ENCODE results near the gene GSTM2. TPM values are rescaled to one million over a fixed set of nuclear protein-coding genes. Genes with fewer than 3 reads are reported as not detected.

GSTM2 gene
- total and polyA plus RNA-seq, 7 donors: 4.9 to 139 (median 42.5) TPM

GRCh38 chr1:109722908-109723691 lies 55.2 kb downstream of the GSTM2 start:
- TF ChIP-seq POLR2A (IDR thresholded peaks at IDR 0.05) (no peak), EP300 (IDR thresholded peaks at IDR 0.05) (no peak), POLR2AphosphoS5 (IDR thresholded peaks at IDR 0.05) (no peak), CTCF (IDR thresholded peaks at IDR 0.05) (no peak)
- Histone ChIP-seq H3K9me3 (no peaks in the 10 kb centered on the region), H3K27me3 (no peaks in the 10 kb centered on the region), H3K36me3 (no peaks in the 10 kb centered on the region), H3K4me1 (peaks cover 0 to 25% (median 11%) of the 10 kb centered on the region in 4 donors), H3K4me3 (no peak overlapping the region), H3K27ac (peak overlapping the region in 1 of 4 donors; percentile 15)
- 75 to 83% methylated on average over 7 of the region's 7 CpGs for WGBS, 2 donors
- intact Hi-C loops (cut with DNase I): no loop called here
- no peak for DNase-seq

Other genes with a start within 250 kb of the GSTM2 start
- gene PSMA5, start 241.6 kb upstream of the GSTM2 start, total RNA-seq: 10 to 100 TPM; 18.8 to 57.6 (median 25.8) TPM
- gene PSMA5, start 241.6 kb upstream of the GSTM2 start, polyA plus RNA-seq: 100 to 1,000 TPM in 1 of 3 donors, 10 to 100 TPM in 2; 89.5 to 113 (median 94.9) TPM
- 1 to 10 TPM; 2.1 to 6.9 (median 3.2) TPM for gene SYPL2, start 201.5 kb upstream of the GSTM2 start, total RNA-seq
- gene SYPL2, start 201.5 kb upstream of the GSTM2 start, polyA plus RNA-seq: under 1 TPM in 2 of 3 donors, not detected in 1; under 0.01 to 0.58 TPM
- gene ATXN7L2, start 184.2 kb upstream of the GSTM2 start, total RNA-seq: 10 to 100 TPM in 1 of 4 donors, 1 to 10 TPM in 3; 2.0 to 12.2 (median 3.1) TPM
- gene ATXN7L2, start 184.2 kb upstream of the GSTM2 start, polyA plus RNA-seq: 1 to 10 TPM; 1.8 to 5.7 (median 2.1) TPM
- gene CYB561D1, start 174.0 kb upstream of the GSTM2 start, total RNA-seq: 1 to 10 TPM; 4.2 to 7.6 (median 5.4) TPM
- gene CYB561D1, start 174.0 kb upstream of the GSTM2 start, polyA plus RNA-seq: 10 to 100 TPM in 1 of 3 donors, 1 to 10 TPM in 2; 1.8 to 12.5 (median 3.9) TPM
- 10 to 100 TPM in 1 of 4 donors, 1 to 10 TPM in 3; 6.4 to 12.1 (median 8.8) TPM for gene AMIGO1, start 158.3 kb upstream of the GSTM2 start, total RNA-seq
- gene AMIGO1, start 158.3 kb upstream of the GSTM2 start, polyA plus RNA-seq: 1 to 10 TPM in 1 of 3 donors, under 1 TPM in 2; 0.60 to 2.8 (median 0.69) TPM
- 1 to 10 TPM in 1 of 4 donors, under 1 TPM in 1, not detected in 2; 0.36 to 2.2 TPM for gene GPR61, start 128.2 kb upstream of the GSTM2 start, total RNA-seq
- gene GPR61, start 128.2 kb upstream of the GSTM2 start, polyA plus RNA-seq: under 1 TPM in 1 of 3 donors, not detected in 2; 0.07 TPM
- gene GNAI3, start 119.4 kb upstream of the GSTM2 start, total RNA-seq: 1 to 10 TPM; 5.7 to 6.4 (median 6.1) TPM
- gene GNAI3, start 119.4 kb upstream of the GSTM2 start, polyA plus RNA-seq: 1 to 10 TPM; 4.2 to 5.5 (median 5.2) TPM
- not detected for gene GNAT2, start 48.4 kb upstream of the GSTM2 start, total RNA-seq
- gene GNAT2, start 48.4 kb upstream of the GSTM2 start, polyA plus RNA-seq: under 1 TPM in 1 of 3 donors, not detected in 2; 0.10 TPM
- 10 to 100 TPM; 19.9 to 47.5 (median 29.4) TPM for gene AMPD2, start 48.2 kb upstream of the GSTM2 start, total RNA-seq
- 10 to 100 TPM in 1 of 3 donors, 1 to 10 TPM in 2; 6.5 to 31.3 (median 6.6) TPM for gene AMPD2, start 48.2 kb upstream of the GSTM2 start, polyA plus RNA-seq
- 10 to 100 TPM; 31.4 to 73.1 (median 44.8) TPM for gene GSTM4, start 12.0 kb upstream of the GSTM2 start, total RNA-seq
- 10 to 100 TPM; 47.0 to 69.4 (median 52.3) TPM for gene GSTM4, start 12.0 kb upstream of the GSTM2 start, polyA plus RNA-seq
- 10 to 100 TPM in 1 of 4 donors, not detected in 3; 12.7 TPM for gene GSTM1, start 19.8 kb downstream of the GSTM2 start, total RNA-seq
- 10 to 100 TPM in 2 of 3 donors, under 1 TPM in 1; 0.39 to 27.6 (median 21.3) TPM for gene GSTM1, start 19.8 kb downstream of the GSTM2 start, polyA plus RNA-seq
- 1 to 10 TPM; 2.7 to 8.0 (median 3.5) TPM for gene GSTM5, start 44.2 kb downstream of the GSTM2 start, total RNA-seq
- gene GSTM5, start 44.2 kb downstream of the GSTM2 start, polyA plus RNA-seq: 10 to 100 TPM in 1 of 3 donors, 1 to 10 TPM in 2; 2.5 to 11.4 (median 2.7) TPM
- gene GSTM3, start 73.0 kb downstream of the GSTM2 start, total RNA-seq: 100 to 1,000 TPM in 3 of 4 donors, 10 to 100 TPM in 1; 61.1 to 143 (median 122) TPM
- gene GSTM3, start 73.0 kb downstream of the GSTM2 start, polyA plus RNA-seq: 10 to 100 TPM; 21.6 to 64.3 (median 40.2) TPM
- gene EPS8L3, start 95.9 kb downstream of the GSTM2 start, total RNA-seq: 1 to 10 TPM in 2 of 4 donors, not detected in 2; 1.1 to 1.4 TPM
- 100 to 1,000 TPM in 1 of 3 donors, 10 to 100 TPM in 2; 81.7 to 212 (median 84.4) TPM for gene EPS8L3, start 95.9 kb downstream of the GSTM2 start, polyA plus RNA-seq
- 100 to 1,000 TPM in 1 of 4 donors, 10 to 100 TPM in 3; 21.8 to 118 (median 47.5) TPM for gene CSF1, start 242.8 kb downstream of the GSTM2 start, total RNA-seq
- gene CSF1, start 242.8 kb downstream of the GSTM2 start, polyA plus RNA-seq: 10 to 100 TPM in 1 of 3 donors, 1 to 10 TPM in 2; 3.0 to 15.0 (median 3.7) TPM